T-cell (primary cell): ENCODE measurements around the gene SMOC1. TPM values are rescaled to one million over a fixed set of nuclear protein-coding genes. Genes with fewer than 3 reads are reported as not detected.

ENCODE experiments used
- ATAC-seq, 4 experiments: fragments of 200-7000 bp in 3 of 4; fragments of 150-1000 bp in 1 of 4; cut with Tn5 transposase; replicated peaks in 1 of 4; 1 replicate in 3 of 4; 2 replicates in 1 of 4; pipeline ENCODE4 v1.10.0; 2021; ENCODE audit warnings: moderate library complexity in 3 of 4, mild to moderate bottlenecking in 2 of 4, moderate number of reproducible peaks in 1 of 4
- CTCF ChIA-PET, 2 donors: fragments of 300-600 bp; sonication (Branson Sonifier 250); formaldehyde crosslinking; loops; one replicate each; lab custom pipeline; 2022; ENCODE audit warnings: antibody characterized with exemption in 2 of 2; lab: Charles Lee
- POLR2A ChIA-PET, 2 donors: fragments of 300-600 bp; sonication (Branson Sonifier 250); formaldehyde crosslinking; loops; one replicate each; lab custom pipeline; 2022; ENCODE audit warnings: antibody characterized with exemption in 2 of 2; lab: Charles Lee
- DNase-seq, 35 experiments: peaks; one replicate each; pipeline versions ENCODE4 v3.0.0 to v3.0.0-alpha.2; 2013 to 2023
- H3K27ac ChIP-seq: one replicate; pipeline ENCODE4 v1.5.1; 2013; ENCODE audit warnings: low read length
- H3K27me3 ChIP-seq, 2 experiments: replicated peaks in 1 of 2; 1 replicate in 1 of 2; 2 replicates in 1 of 2; pipeline versions ENCODE4 v1.6.1 to v1.7.0; 2013; ENCODE audit warnings: low read length in 1 of 2, mixed read lengths in 1 of 2; ENCODE audit not compliant: control insufficient read depth in 2 of 2, insufficient read depth in 2 of 2; ENCODE audit errors: extremely low read depth in 1 of 2
- H3K36me3 ChIP-seq, 2 donors: 1 replicate in 1 of 2; 2 replicates in 1 of 2; pipeline versions ENCODE4 v1.6.1 to v1.7.0; 2013; ENCODE audit warnings: low read length in 1 of 2; ENCODE audit not compliant: control insufficient read depth in 2 of 2, insufficient read depth in 1 of 2; ENCODE audit errors: extremely low read depth in 1 of 2
- H3K4me1 ChIP-seq, 2 experiments: 1 replicate in 1 of 2; 2 replicates in 1 of 2; pipeline versions ENCODE4 v1.6.1 to v1.7.0; 2013; ENCODE audit warnings: low read length in 2 of 2, mixed read lengths in 1 of 2; ENCODE audit not compliant: insufficient read depth in 2 of 2, control insufficient read depth in 1 of 2; ENCODE audit errors: extremely low read depth in 1 of 2
- H3K4me3 ChIP-seq, 2 donors: 1 replicate in 1 of 2; 2 replicates in 1 of 2; pipeline versions ENCODE4 v1.5.1 to v1.7.0; 2013; ENCODE audit warnings: mild to moderate bottlenecking in 2 of 2, low read length in 1 of 2, moderate library complexity in 1 of 2; ENCODE audit not compliant: control insufficient read depth in 1 of 2; ENCODE audit errors: extremely low read depth in 1 of 2
- H3K9me3 ChIP-seq: 2 replicates; pipeline ENCODE4 v1.7.0; 2013
- H3K27ac Mint-ChIP-seq, 2 donors: one replicate each; pipeline ENCODE4 v1.8.0; 2020 to 2021; ENCODE audit warnings: mild to moderate bottlenecking in 2 of 2, mixed read lengths in 2 of 2
- H3K27me3 Mint-ChIP-seq, 2 donors: one replicate each; pipeline ENCODE4 v1.8.0; 2021 to 2022; ENCODE audit warnings: mixed read lengths in 2 of 2
- H3K36me3 Mint-ChIP-seq: one replicate; pipeline ENCODE4 v1.8.0; 2021; ENCODE audit warnings: mixed read lengths
- H3K4me1 Mint-ChIP-seq, 3 donors: one replicate each; pipeline ENCODE4 v1.8.0; 2020 to 2022; ENCODE audit warnings: mixed read lengths in 3 of 3, mild to moderate bottlenecking in 1 of 3
- H3K4me3 Mint-ChIP-seq, 3 donors: one replicate each; pipeline ENCODE4 v1.8.0; 2020 to 2022; ENCODE audit warnings: mild to moderate bottlenecking in 3 of 3, mixed read lengths in 3 of 3, moderate library complexity in 3 of 3
- H3K9me3 Mint-ChIP-seq, 3 donors: one replicate each; pipeline ENCODE4 v1.8.0; 2020 to 2022; ENCODE audit warnings: mixed read lengths in 3 of 3
- WGBS: methylation state at CpG from one replicate; pipeline ENCODE4 v1.1.5; 2013; ENCODE audit warnings: missing lambda C conversion rate; ENCODE audit not compliant: insufficient coverage; 5-methylcytosine and 5-hydroxymethylcytosine counted together
- total RNA-seq, 35 experiments: library from RNA in 6 of 35; stranded (reverse) in 6 of 35; fragments of 120-200 nt in 1 of 35; gene quantifications; one replicate each; pipeline versions ENCODE4 v1.2.1 to v1.2.4 and lab custom pipeline; 2013 to 2026

SMOC1 gene
- total RNA-seq, 5 donors from 2014 or later (not counting 1 experiment from before 2014, with no cell fraction given): not detected

GRCh38 chr14:69917287-69917686 is 38.1 kb downstream of the SMOC1 start:
- Histone ChIP-seq H3K27ac (no peak overlapping the region), H3K4me3 (no peak overlapping the region), H3K9me3 (no peaks in the 10 kb centered on the region), H3K36me3 (no peaks in the 10 kb centered on the region), H3K27me3 (peaks cover 2 to 6% of the 10 kb centered on the region in 2 experiments), H3K4me1 (no peaks in the 10 kb centered on the region)
- Mint-ChIP-seq H3K4me3 (no peak overlapping the region), H3K27me3 (peaks cover 32 to 47% of the 10 kb centered on the region in 2 donors), H3K27ac (no peak overlapping the region), H3K9me3 (no peaks in the 10 kb centered on the region), H3K36me3 (no peaks in the 10 kb centered on the region), H3K4me1 (no peaks in the 10 kb centered on the region)
- WGBS: 60% methylated on average over 3 of the region's 9 CpGs
- ChIA-PET CTCF (no interaction called here), POLR2A (no interaction called here)
- DNase-seq (no peak), ATAC-seq (no peak)

GRCh38 chr14:69919815-69920214 is 40.6 kb downstream of the SMOC1 start:
- no peaks in the 10 kb centered on the region for H3K36me3 ChIP-seq
- Mint-ChIP-seq H3K9me3 (no peaks in the 10 kb centered on the region), H3K27ac (no peak overlapping the region), H3K4me1 (no peaks in the 10 kb centered on the region), H3K36me3 (no peaks in the 10 kb centered on the region), H3K4me3 (no peak overlapping the region), H3K27me3 (peaks cover 42 to 55% of the 10 kb centered on the region in 2 donors)
- ATAC-seq: no peak
- POLR2A ChIA-PET: no interaction called here
- DNase-seq: no peak
- CTCF ChIA-PET: no interaction called here
- no peaks in the 10 kb centered on the region for H3K9me3 ChIP-seq
- H3K4me3 ChIP-seq: no peak overlapping the region
- no peaks in the 10 kb centered on the region for H3K4me1 ChIP-seq
- WGBS: 50% methylated on average over 1 of the region's 1 CpG
- H3K27ac ChIP-seq: no peak overlapping the region
- peaks cover 2 to 12% of the 10 kb centered on the region in 2 experiments for H3K27me3 ChIP-seq

GRCh38 chr14:69921052-69921451 is 41.8 kb downstream of the SMOC1 start:
- ATAC-seq: no peak

GRCh38 chr14:69922198-69922597 is 43.0 kb downstream of the SMOC1 start:
- Mint-ChIP-seq H3K36me3 (no peaks in the 10 kb centered on the region), H3K4me3 (no peak overlapping the region), H3K4me1 (no peaks in the 10 kb centered on the region), H3K9me3 (no peaks in the 10 kb centered on the region), H3K27me3 (peaks cover 33 to 39% of the 10 kb centered on the region in 2 donors), H3K27ac (no peak overlapping the region)
- WGBS: 79% methylated on average over 6 of the region's 6 CpGs
- no peaks in the 10 kb centered on the region for H3K9me3 ChIP-seq
- no peak for ATAC-seq
- no peak overlapping the region for H3K4me3 ChIP-seq
- no peak for DNase-seq
- no peaks in the 10 kb centered on the region for H3K36me3 ChIP-seq
- H3K27me3 ChIP-seq: peaks cover 2 to 20% of the 10 kb centered on the region in 2 experiments
- no peaks in the 10 kb centered on the region for H3K4me1 ChIP-seq
- ChIA-PET POLR2A (no interaction called here), CTCF (no interaction called here)
- no peak overlapping the region for H3K27ac ChIP-seq

More at GRCh38 chr14:69921052-69921451, 41.8 kb downstream of the SMOC1 start:
- Mint-ChIP-seq H3K27ac (no peak overlapping the region), H3K4me3 (no peak overlapping the region), H3K27me3 (peaks cover 40 to 44% of the 10 kb centered on the region in 2 donors), H3K36me3 (no peaks in the 10 kb centered on the region), H3K4me1 (no peaks in the 10 kb centered on the region), H3K9me3 (no peaks in the 10 kb centered on the region)
- Histone ChIP-seq H3K27ac (no peak overlapping the region), H3K4me3 (no peak overlapping the region), H3K36me3 (no peaks in the 10 kb centered on the region), H3K4me1 (no peaks in the 10 kb centered on the region), H3K9me3 (no peaks in the 10 kb centered on the region), H3K27me3 (peaks cover 2 to 17% of the 10 kb centered on the region in 2 experiments)
- no peak for DNase-seq
- CTCF ChIA-PET: no interaction called here
- 89% methylated on average over 5 of the region's 9 CpGs for WGBS
- POLR2A ChIA-PET: no interaction called here

GRCh38 chr14:69924201-69924600 is 45.0 kb downstream of the SMOC1 start:
- WGBS: 100% methylated on average over 2 of the region's 5 CpGs
- Histone ChIP-seq H3K9me3 (no peaks in the 10 kb centered on the region), H3K4me3 (no peak overlapping the region), H3K27ac (no peak overlapping the region), H3K27me3 (peaks cover 2 to 32% of the 10 kb centered on the region in 2 experiments), H3K4me1 (no peaks in the 10 kb centered on the region), H3K36me3 (no peaks in the 10 kb centered on the region)
- no peak for DNase-seq
- H3K9me3 Mint-ChIP-seq: no peaks in the 10 kb centered on the region
- CTCF ChIA-PET: no interaction called here
- H3K4me3 Mint-ChIP-seq: no peak overlapping the region
- no peaks in the 10 kb centered on the region for H3K36me3 Mint-ChIP-seq
- no peak overlapping the region for H3K27ac Mint-ChIP-seq
- POLR2A ChIA-PET: no interaction called here
- peaks cover 37 to 41% of the 10 kb centered on the region in 2 donors for H3K27me3 Mint-ChIP-seq
- ATAC-seq: no peak
- no peaks in the 10 kb centered on the region for H3K4me1 Mint-ChIP-seq

- Mint-ChIP-seq H3K36me3 (no peaks in the 10 kb centered on the region), H3K27me3 (peaks cover 37 to 50% of the 10 kb centered on the region in 2 donors), H3K27ac (no peak overlapping the region), H3K4me3 (no peak overlapping the region), H3K9me3 (no peaks in the 10 kb centered on the region), H3K4me1 (no peaks in the 10 kb centered on the region)
- ChIA-PET POLR2A (no interaction called here), CTCF (no interaction called here)
- H3K27me3 ChIP-seq: peaks cover 0 to 58% of the 10 kb centered on the region in 2 experiments
- H3K4me1 ChIP-seq: no peaks in the 10 kb centered on the region
- no peak overlapping the region for H3K27ac ChIP-seq
- H3K4me3 ChIP-seq: no peak overlapping the region
- 56% methylated on average over 6 of the region's 6 CpGs for WGBS
- no peaks in the 10 kb centered on the region for H3K36me3 ChIP-seq
- DNase-seq: no peak
- no peaks in the 10 kb centered on the region for H3K9me3 ChIP-seq
- ATAC-seq: no peak
Observed at GRCh38 chr14:69928111-69928523, 48.9 kb downstream of the SMOC1 start.
